GM18505 (cell line): ENCODE measurements around the gene HPD.
A peak's percentile ranks its signal among the peaks of the same experiment; 100 is the strongest.

Source experiments
- ATAC-seq: cut with Tn5 transposase; IDR thresholded peaks from one replicate; pipeline ENCODE4 v1.9.1; 2021; ENCODE audit not compliant: unreplicated experiment
- POLR2A ChIP-seq: IDR thresholded peaks from 4 replicates; pipeline ENCODE4 v1.6.1; 2011; ENCODE audit warnings: borderline replicate concordance; ENCODE audit not compliant: insufficient read depth, insufficient read length; ENCODE audit errors: extremely low read depth

The HPD gene

GRCh38 chr12:121806009-121806545 is 52.6 kb downstream of the HPD start:
- no peak for ATAC-seq

GRCh38 chr12:121805171-121806008 is 53.3 kb downstream of the HPD start:
- ATAC-seq = no peak
- TF ChIP-seq POLR2A = no peak

More at GRCh38 chr12:121806009-121806545, 52.6 kb downstream of the HPD start:
- no peak for TF ChIP-seq POLR2A

GRCh38 chr12:121804417-121805111 is 54.1 kb downstream of the HPD start:
- TF ChIP-seq POLR2A = no peak
- ATAC-seq = no peak

GRCh38 chr12:121803861-121804416 is 54.7 kb downstream of the HPD start, which contains the start of gene SETD1B:
Gene SETD1B, plus strand, starts transcription at chr12:121804009. Its CDS starts 729 bp downstream, at chr12:121804738.
- ATAC-seq = no peak
- peak; percentile 65 for TF ChIP-seq POLR2A

GRCh38 chr12:121802843-121803698 is 55.6 kb downstream of the HPD start:
- ATAC-seq = peak; percentile 33

GRCh38 chr12:121802485-121802842 is 56.2 kb downstream of the HPD start:
- no peak for ATAC-seq
- TF ChIP-seq POLR2A = no peak

More at GRCh38 chr12:121802843-121803698, 55.6 kb downstream of the HPD start:
- peak; percentile 88 for TF ChIP-seq POLR2A

GRCh38 chr12:121801595-121802484 is 56.8 kb downstream of the HPD start:
- ATAC-seq = no peak
- no peak for TF ChIP-seq POLR2A

- ATAC-seq = no peak
- peak; percentile 73 for TF ChIP-seq POLR2A
Observed at GRCh38 chr12:121800694-121801594, 57.7 kb downstream of the HPD start.

GRCh38 chr12:121799842-121800693 is 58.6 kb downstream of the HPD start:
- no peak for TF ChIP-seq POLR2A
- no peak for ATAC-seq
